ENCODE data around the gene OSBPL5. TPM values are rescaled to one million over a fixed set of nuclear protein-coding genes. Genes with fewer than 3 reads are reported as not detected.

Gene OSBPL5
- total and polyA plus RNA-seq, 2 donors from 2014 or later: 8.5 to 63.0 TPM

DNA sequence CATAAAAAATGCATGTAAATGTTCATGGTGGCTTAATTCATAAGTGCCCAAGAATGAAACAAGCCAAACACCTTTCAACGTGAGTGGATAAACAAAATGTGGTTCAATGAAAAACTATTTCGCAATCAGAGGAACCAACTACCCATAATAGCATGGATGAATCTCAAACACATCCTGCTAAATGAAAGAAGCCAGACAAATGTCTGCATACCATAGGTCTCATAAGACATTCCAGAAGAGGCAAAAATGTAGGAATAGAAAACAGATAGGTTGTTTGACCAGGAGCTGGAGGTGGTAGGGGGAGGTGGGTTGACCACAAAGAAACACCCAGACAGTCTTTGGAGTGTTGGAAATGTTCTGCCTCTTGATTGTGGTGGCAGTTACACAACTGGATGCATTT lies 13.2 kb upstream of the OSBPL5 start:
- Histone ChIP-seq H3K27ac (ENCODE audit: low read depth in 2 of 2, low read length in 2 of 2) (no peak overlapping the region), H3K9ac (ENCODE audit: low read length in 3 of 3) (no peak overlapping the region), H3K36me3 (ENCODE audit: control insufficient read depth in 2 of 3, insufficient read depth in 3 of 3, low read length in 3 of 3) (no peaks in the 10 kb centered on the region), H3K27me3 (ENCODE audit: control insufficient read depth, insufficient read depth, low read length) (no peaks in the 10 kb centered on the region), H3K4me1 (ENCODE audit: control insufficient read depth in 2 of 3, insufficient read depth in 2 of 3, low read depth in 1 of 3, low read length in 3 of 3) (no peaks in the 10 kb centered on the region), H3K4me3 (ENCODE audit: low read length in 3 of 3) (no peak overlapping the region), H3K9me3 (ENCODE audit: control insufficient read depth in 2 of 3, insufficient read depth in 1 of 3, low read length in 3 of 3) (peaks cover 3 to 8% (median 4%) of the 10 kb centered on the region in 3 donors)
- intact Hi-C loops (cut with DNase I): no loop called here
- DNase-seq (no peak), FAIRE-seq (no peak)
- TF ChIP-seq, protein P1, sequence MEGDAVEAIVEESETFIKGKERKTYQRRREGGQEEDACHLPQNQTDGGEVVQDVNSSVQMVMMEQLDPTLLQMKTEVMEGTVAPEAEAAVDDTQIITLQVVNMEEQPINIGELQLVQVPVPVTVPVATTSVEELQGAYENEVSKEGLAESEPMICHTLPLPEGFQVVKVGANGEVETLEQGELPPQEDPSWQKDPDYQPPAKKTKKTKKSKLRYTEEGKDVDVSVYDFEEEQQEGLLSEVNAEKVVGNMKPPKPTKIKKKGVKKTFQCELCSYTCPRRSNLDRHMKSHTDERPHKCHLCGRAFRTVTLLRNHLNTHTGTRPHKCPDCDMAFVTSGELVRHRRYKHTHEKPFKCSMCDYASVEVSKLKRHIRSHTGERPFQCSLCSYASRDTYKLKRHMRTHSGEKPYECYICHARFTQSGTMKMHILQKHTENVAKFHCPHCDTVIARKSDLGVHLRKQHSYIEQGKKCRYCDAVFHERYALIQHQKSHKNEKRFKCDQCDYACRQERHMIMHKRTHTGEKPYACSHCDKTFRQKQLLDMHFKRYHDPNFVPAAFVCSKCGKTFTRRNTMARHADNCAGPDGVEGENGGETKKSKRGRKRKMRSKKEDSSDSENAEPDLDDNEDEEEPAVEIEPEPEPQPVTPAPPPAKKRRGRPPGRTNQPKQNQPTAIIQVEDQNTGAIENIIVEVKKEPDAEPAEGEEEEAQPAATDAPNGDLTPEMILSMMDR (IDR thresholded peaks at IDR 0.05; ENCODE audit: borderline replicate concordance, extremely low read depth, insufficient read depth): no peak

DNA sequence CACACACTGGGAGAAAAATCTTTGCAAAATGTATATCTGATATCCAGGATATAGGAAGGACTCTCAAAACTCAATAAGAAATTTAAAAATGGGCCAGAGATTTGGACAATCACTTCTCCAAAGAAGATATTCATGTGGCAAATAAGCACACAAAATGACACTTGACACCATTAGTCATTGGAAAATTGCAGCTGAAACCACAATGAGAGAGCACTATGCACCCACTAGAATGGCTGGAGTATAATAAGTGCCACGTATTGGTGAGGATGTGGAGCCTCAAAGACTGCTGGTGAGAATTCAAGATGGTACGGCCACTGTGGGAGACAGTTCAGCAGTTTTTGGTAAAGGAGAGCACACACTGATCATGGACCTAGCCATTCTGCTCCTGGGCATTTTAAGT lies 12.8 kb upstream of the OSBPL5 start:
- intact Hi-C loops (cut with DNase I): no loop called here
- no peaks in the 10 kb centered on the region for H3K4me1 ChIP-seq (ENCODE audit: control insufficient read depth in 2 of 3, insufficient read depth in 2 of 3, low read depth in 1 of 3, low read length in 3 of 3)
- FAIRE-seq (no peak), DNase-seq (no peak)
- TF ChIP-seq, protein P1 (IDR thresholded peaks at IDR 0.05; ENCODE audit: borderline replicate concordance, extremely low read depth, insufficient read depth): no peak
- H3K9me3 ChIP-seq (ENCODE audit: control insufficient read depth in 2 of 3, insufficient read depth in 1 of 3, low read length in 3 of 3): peaks cover 3 to 8% (median 4%) of the 10 kb centered on the region in 3 donors
- H3K9ac ChIP-seq (ENCODE audit: low read length in 3 of 3): no peak overlapping the region
- H3K36me3 ChIP-seq (ENCODE audit: control insufficient read depth in 2 of 3, insufficient read depth in 3 of 3, low read length in 3 of 3): no peaks in the 10 kb centered on the region
- H3K27me3 ChIP-seq (ENCODE audit: control insufficient read depth, insufficient read depth, low read length): no peaks in the 10 kb centered on the region
- no peak overlapping the region for H3K27ac ChIP-seq (ENCODE audit: low read depth in 2 of 2, low read length in 2 of 2)
- no peak overlapping the region for H3K4me3 ChIP-seq (ENCODE audit: low read length in 3 of 3)

DNA sequence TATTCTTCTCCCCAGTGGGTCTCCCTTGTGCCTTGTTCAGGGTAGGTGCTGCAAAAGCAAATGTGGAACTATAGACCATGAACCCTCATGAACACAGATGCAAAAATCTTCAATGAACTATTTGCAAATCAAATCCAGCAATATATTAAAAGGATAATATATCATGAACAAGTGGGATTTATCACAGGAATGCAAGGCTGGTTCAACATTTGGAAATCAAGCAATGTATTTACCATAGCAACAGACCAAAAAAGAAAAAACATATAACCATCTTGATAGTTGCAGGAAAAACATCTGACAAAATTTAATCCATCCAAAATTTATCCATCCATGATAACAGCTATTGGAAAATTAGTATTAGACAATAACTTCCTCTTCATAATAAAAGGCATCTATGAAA lies 11.4 kb upstream of the OSBPL5 start:
- no peak overlapping the region for H3K27ac ChIP-seq (ENCODE audit: low read depth in 2 of 2, low read length in 2 of 2)
- no peaks in the 10 kb centered on the region for H3K36me3 ChIP-seq (ENCODE audit: control insufficient read depth in 2 of 3, insufficient read depth in 3 of 3, low read length in 3 of 3)
- FAIRE-seq: no peak
- H3K27me3 ChIP-seq (ENCODE audit: control insufficient read depth, insufficient read depth, low read length): no peaks in the 10 kb centered on the region
- no peak overlapping the region for H3K4me3 ChIP-seq (ENCODE audit: low read length in 3 of 3)
- no peak for DNase-seq
- intact Hi-C loops (cut with DNase I): no loop called here
- H3K9ac ChIP-seq (ENCODE audit: low read length in 3 of 3): no peak overlapping the region
- H3K9me3 ChIP-seq (ENCODE audit: control insufficient read depth in 2 of 3, insufficient read depth in 1 of 3, low read length in 3 of 3): peaks cover 3 to 8% (median 4%) of the 10 kb centered on the region in 3 donors
- no peaks in the 10 kb centered on the region for H3K4me1 ChIP-seq (ENCODE audit: control insufficient read depth in 2 of 3, insufficient read depth in 2 of 3, low read depth in 1 of 3, low read length in 3 of 3)
- TF ChIP-seq, protein P1 (IDR thresholded peaks at IDR 0.05; ENCODE audit: borderline replicate concordance, extremely low read depth, insufficient read depth): no peak

DNA sequence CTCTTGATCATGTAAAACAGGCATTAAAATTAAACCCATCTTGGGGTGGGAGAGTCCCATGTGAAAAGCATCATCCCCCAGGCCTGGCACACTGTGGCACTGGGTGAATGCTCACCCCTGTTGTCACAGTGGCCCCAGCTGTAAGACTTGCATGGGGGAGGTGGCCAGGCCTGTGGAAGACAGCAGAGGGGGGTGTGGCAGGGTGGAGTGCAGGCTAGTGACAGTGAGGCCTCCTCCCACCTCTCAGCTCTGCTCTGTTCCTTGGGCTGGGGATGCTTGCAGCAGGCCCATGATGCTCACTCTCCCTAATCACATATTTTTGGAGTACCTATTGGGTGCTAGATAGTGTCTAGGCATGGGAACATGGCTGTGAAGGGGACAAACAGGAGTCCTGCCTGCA lies 10.1 kb upstream of the OSBPL5 start:
- H3K27me3 ChIP-seq (ENCODE audit: control insufficient read depth, insufficient read depth, low read length): no peaks in the 10 kb centered on the region
- DNase-seq (peak in 2 of 5 donors; percentile 15 to 26), FAIRE-seq (no peak)
- H3K9me3 ChIP-seq (ENCODE audit: control insufficient read depth in 2 of 3, insufficient read depth in 1 of 3, low read length in 3 of 3): peaks cover 3 to 8% (median 4%) of the 10 kb centered on the region in 3 donors
- TF ChIP-seq, protein P1 (IDR thresholded peaks at IDR 0.05; ENCODE audit: borderline replicate concordance, extremely low read depth, insufficient read depth): no peak
- H3K9ac ChIP-seq (ENCODE audit: low read length in 3 of 3): no peak overlapping the region
- H3K4me1 ChIP-seq (ENCODE audit: control insufficient read depth in 2 of 3, insufficient read depth in 2 of 3, low read depth in 1 of 3, low read length in 3 of 3): no peaks in the 10 kb centered on the region
- no peaks in the 10 kb centered on the region for H3K36me3 ChIP-seq (ENCODE audit: control insufficient read depth in 2 of 3, insufficient read depth in 3 of 3, low read length in 3 of 3)
- intact Hi-C loops (cut with DNase I): no loop called here
- no peak overlapping the region for H3K4me3 ChIP-seq (ENCODE audit: low read length in 3 of 3)
- no peak overlapping the region for H3K27ac ChIP-seq (ENCODE audit: low read depth in 2 of 2, low read length in 2 of 2)
